ENCODE results near the gene DNAH1.

DNAH1 gene

DNA sequence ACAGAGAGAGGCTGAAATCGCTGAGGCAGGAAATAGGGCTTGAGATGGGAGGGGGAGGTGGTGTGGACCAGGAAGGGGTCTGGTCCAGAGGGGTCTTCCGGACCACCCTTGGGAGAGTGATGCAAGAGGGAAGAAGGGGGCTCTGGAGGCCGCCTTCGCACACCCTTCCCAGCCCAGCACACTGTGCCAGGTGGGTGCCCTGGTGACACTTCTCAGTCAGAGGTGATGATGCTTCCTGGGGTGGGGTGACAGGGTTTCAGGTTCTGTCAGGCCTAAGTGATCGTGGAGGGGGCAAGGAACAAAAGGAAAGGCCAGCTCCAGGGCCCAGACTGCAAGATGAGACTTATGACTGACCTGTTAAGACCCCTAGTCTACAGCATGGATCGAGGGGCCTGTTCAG is 116.1 kb downstream of the DNAH1 start:
- H3K4me3 ChIP-seq (ENCODE audit: low read length in 2 of 2), result no peak overlapping the region
- no peaks in the 10 kb centered on the region for H3K27me3 ChIP-seq (ENCODE audit: control insufficient read depth in 2 of 2, insufficient read depth in 2 of 2, low read length in 2 of 2)
- no peaks in the 10 kb centered on the region for H3K9me3 ChIP-seq (ENCODE audit: control insufficient read depth in 2 of 2, low read length in 2 of 2)
- H3K36me3 ChIP-seq (ENCODE audit: control insufficient read depth in 2 of 2, insufficient read depth in 2 of 2, low read length in 2 of 2), result no peaks in the 10 kb centered on the region
- H3K4me1 ChIP-seq (ENCODE audit: control insufficient read depth in 2 of 2, insufficient read depth in 2 of 2, low read length in 2 of 2), result peaks cover 5 to 8% of the 10 kb centered on the region in 2 donors
- no peak overlapping the region for H3K27ac ChIP-seq (ENCODE audit: low read depth in 2 of 2, low read length in 2 of 2)
- H3K9ac ChIP-seq (ENCODE audit: low read depth in 1 of 2, low read length in 2 of 2), result no peak overlapping the region

DNA sequence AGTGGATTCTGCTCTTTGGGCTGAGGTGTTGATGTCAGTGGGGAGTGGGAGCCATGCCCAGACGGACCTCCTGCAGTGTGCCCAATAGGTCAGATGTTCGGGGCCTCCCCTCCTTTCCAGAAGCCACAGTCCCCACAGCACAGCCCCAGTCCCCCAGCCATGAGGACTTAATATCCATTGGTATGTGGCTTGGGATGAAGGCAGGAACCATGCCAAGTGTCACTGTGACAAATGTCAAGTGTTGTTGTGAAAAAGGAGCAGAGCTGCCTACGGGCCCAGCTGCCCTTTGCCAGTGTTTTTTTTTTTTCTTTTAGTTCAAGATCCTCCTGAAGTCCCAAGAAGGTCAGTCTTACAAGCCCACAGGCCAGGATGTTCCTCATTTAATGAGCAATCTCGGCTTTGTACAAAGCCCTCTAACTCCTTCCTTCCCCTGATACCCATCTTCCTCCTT is 116.6 kb downstream of the DNAH1 start:
- no peak overlapping the region for H3K4me3 ChIP-seq (ENCODE audit: low read length in 2 of 2)
- H3K4me1 ChIP-seq (ENCODE audit: control insufficient read depth in 2 of 2, insufficient read depth in 2 of 2, low read length in 2 of 2), result peaks cover 7 to 8% of the 10 kb centered on the region in 2 donors
- H3K27me3 ChIP-seq (ENCODE audit: control insufficient read depth in 2 of 2, insufficient read depth in 2 of 2, low read length in 2 of 2), result no peaks in the 10 kb centered on the region
- no peaks in the 10 kb centered on the region for H3K36me3 ChIP-seq (ENCODE audit: control insufficient read depth in 2 of 2, insufficient read depth in 2 of 2, low read length in 2 of 2)
- H3K27ac ChIP-seq (ENCODE audit: low read depth in 2 of 2, low read length in 2 of 2), result no peak overlapping the region
- no peaks in the 10 kb centered on the region for H3K9me3 ChIP-seq (ENCODE audit: control insufficient read depth in 2 of 2, low read length in 2 of 2)
- no peak overlapping the region for H3K9ac ChIP-seq (ENCODE audit: low read depth in 1 of 2, low read length in 2 of 2)

DNA sequence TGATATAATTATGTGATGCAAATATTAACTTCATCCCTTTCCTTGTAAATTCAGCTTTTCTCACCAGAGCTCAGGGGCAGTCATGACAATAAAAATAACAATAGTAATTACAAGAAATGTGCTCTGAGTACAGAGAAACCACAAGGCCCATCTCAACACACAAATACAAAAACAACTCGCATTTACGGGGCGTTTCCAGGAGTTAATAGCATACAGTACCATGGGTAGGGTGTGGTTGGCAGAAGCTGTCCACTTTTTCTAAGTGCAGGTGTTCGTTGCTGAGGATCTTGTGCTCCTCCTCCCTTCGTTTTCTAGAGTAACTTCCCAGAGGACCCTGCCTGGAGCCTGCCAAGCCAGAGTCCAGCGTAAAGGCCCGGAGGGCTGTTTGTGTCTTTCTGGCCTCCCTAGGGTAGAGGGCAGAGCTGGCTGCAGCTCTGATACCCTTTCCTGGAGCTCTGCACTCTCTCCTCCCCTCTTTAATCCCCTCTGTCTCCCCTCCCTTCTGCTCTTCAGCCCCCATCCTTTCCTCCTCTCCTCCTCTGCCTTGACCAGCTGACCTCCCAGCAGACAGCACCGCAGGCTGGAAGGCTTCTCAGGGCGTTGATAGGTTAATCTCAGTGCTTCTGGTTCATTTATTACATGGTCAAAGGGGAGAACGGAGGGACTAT is 117.3 kb downstream of the DNAH1 start:
- Histone ChIP-seq H3K27ac (ENCODE audit: low read depth in 2 of 2, low read length in 2 of 2) (no peak overlapping the region), H3K9ac (ENCODE audit: low read depth in 1 of 2, low read length in 2 of 2) (peak overlapping the region in 1 of 2 donors; percentile 24), H3K9me3 (ENCODE audit: control insufficient read depth in 2 of 2, low read length in 2 of 2) (no peaks in the 10 kb centered on the region), H3K4me1 (ENCODE audit: control insufficient read depth in 2 of 2, insufficient read depth in 2 of 2, low read length in 2 of 2) (peaks cover 8 to 10% of the 10 kb centered on the region in 2 donors), H3K36me3 (ENCODE audit: control insufficient read depth in 2 of 2, insufficient read depth in 2 of 2, low read length in 2 of 2) (no peaks in the 10 kb centered on the region), H3K27me3 (ENCODE audit: control insufficient read depth in 2 of 2, insufficient read depth in 2 of 2, low read length in 2 of 2) (no peaks in the 10 kb centered on the region), H3K4me3 (ENCODE audit: low read length in 2 of 2) (no peak overlapping the region)

DNA sequence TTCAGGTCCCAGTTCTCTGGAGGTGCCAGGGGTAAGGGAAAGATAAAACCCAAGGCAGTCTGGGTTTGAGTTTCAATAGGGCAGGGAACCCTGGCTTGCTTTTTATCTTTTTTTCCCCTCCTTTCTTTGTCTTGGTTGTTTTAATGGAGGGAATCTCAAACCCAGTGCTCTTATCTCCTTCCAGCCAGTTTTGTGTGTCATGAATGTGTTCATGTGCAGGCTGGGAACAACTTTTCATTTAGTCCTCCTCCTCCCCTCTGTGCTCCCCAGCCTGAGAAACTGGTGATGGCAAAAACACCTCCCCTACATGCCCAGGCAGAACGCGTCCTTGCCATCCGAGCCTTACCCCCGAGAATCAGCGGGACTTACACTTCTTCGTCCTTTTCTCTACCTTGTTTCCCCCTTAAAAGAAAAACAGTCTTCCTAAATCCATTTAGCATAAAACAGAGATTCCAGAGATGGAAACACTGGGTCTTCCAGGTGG is 117.9 kb downstream of the DNAH1 start:
- H3K27ac ChIP-seq (ENCODE audit: low read depth in 2 of 2, low read length in 2 of 2), result no peak overlapping the region
- no peak overlapping the region for H3K4me3 ChIP-seq (ENCODE audit: low read length in 2 of 2)
- H3K36me3 ChIP-seq (ENCODE audit: control insufficient read depth in 2 of 2, insufficient read depth in 2 of 2, low read length in 2 of 2), result no peaks in the 10 kb centered on the region
- H3K9ac ChIP-seq (ENCODE audit: low read depth in 1 of 2, low read length in 2 of 2), result peak overlapping the region in 1 of 2 donors; percentile 24
- H3K9me3 ChIP-seq (ENCODE audit: control insufficient read depth in 2 of 2, low read length in 2 of 2), result no peaks in the 10 kb centered on the region
- no peaks in the 10 kb centered on the region for H3K27me3 ChIP-seq (ENCODE audit: control insufficient read depth in 2 of 2, insufficient read depth in 2 of 2, low read length in 2 of 2)
- H3K4me1 ChIP-seq (ENCODE audit: control insufficient read depth in 2 of 2, insufficient read depth in 2 of 2, low read length in 2 of 2), result peaks cover 8 to 10% of the 10 kb centered on the region in 2 donors

DNA sequence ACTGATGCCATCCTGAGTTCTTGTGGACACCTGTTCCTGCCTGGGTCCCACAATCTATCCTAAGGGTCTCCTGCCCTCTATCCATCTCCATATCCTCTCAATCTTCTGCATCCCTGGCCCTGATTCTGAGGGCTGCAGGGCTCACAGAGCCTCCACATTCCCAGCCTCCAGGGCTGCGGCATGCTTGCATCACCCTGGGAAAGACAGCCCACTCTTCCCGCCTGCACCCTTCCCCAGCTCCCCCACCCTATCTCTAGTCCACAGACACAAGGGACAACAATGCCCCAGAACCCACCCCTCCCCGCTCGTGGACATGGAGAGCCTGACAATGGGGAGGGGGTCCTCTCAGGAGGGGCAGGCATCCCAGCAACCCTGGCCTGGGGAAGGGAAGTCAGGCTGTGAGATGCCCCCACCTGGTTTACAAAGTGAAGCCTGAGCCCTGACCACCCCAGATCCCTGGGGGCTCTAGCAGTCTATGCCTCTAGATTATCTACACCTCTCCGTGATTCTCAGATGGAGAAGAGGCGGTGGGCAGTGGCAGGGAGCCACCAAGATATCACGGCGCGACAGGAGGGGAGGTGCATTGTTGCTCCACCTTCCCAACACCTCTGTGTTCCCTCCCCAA is 118.5 kb downstream of the DNAH1 start:
- Histone ChIP-seq H3K27me3 (ENCODE audit: control insufficient read depth in 2 of 2, insufficient read depth in 2 of 2, low read length in 2 of 2) (no peaks in the 10 kb centered on the region), H3K4me3 (ENCODE audit: low read length in 2 of 2) (no peak overlapping the region), H3K27ac (ENCODE audit: low read depth in 2 of 2, low read length in 2 of 2) (no peak overlapping the region), H3K9ac (ENCODE audit: low read depth in 1 of 2, low read length in 2 of 2) (no peak overlapping the region), H3K36me3 (ENCODE audit: control insufficient read depth in 2 of 2, insufficient read depth in 2 of 2, low read length in 2 of 2) (no peaks in the 10 kb centered on the region), H3K4me1 (ENCODE audit: control insufficient read depth in 2 of 2, insufficient read depth in 2 of 2, low read length in 2 of 2) (peaks cover 8 to 10% of the 10 kb centered on the region in 2 donors), H3K9me3 (ENCODE audit: control insufficient read depth in 2 of 2, low read length in 2 of 2) (no peaks in the 10 kb centered on the region)

DNA sequence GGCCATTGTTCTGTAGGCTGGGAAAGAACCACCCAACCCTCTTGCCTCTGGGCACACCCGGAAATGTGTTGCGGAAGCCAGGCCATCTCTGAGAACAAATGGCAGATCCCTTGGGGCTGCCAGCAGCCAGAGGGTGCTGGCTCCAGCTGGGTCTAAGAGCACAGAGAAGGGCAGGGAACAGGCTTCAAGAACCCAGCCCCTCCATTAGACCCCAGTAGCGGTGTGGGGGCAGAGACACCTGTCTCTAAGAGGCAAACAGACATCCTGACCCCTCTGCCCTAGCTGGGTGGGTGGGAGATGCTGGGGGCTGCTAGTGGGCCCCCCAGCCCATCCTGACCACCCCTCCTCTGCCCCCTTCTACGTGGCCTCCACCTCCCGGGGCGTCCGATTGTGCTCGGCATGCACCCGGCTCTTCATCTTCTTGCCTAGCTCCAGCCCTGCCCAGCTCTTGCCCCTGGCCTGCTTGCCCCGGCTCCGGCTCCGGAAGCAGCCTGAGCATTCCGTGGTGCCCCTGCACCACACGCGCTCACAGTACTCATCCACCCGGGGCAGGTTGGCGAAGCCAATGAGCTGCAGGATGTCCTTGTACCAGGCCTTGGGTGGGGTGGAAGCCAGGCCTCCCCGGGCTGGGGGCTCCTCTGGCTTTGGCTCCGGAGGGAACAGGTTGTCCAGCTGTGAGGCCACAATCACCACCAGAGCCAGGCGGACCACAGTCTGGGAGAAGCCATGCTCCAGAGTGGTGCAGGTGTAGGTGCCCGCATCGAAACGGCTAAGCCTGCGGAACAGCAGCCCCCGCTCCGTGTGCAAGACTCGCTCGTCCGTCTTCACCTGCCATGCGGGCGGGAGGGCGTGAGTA is 119.4 kb downstream of the DNAH1 start:
- no peak overlapping the region for H3K9ac ChIP-seq (ENCODE audit: low read depth in 1 of 2, low read length in 2 of 2)
- H3K4me1 ChIP-seq (ENCODE audit: control insufficient read depth in 2 of 2, insufficient read depth in 2 of 2, low read length in 2 of 2), result peaks cover 8 to 10% of the 10 kb centered on the region in 2 donors

DNA sequence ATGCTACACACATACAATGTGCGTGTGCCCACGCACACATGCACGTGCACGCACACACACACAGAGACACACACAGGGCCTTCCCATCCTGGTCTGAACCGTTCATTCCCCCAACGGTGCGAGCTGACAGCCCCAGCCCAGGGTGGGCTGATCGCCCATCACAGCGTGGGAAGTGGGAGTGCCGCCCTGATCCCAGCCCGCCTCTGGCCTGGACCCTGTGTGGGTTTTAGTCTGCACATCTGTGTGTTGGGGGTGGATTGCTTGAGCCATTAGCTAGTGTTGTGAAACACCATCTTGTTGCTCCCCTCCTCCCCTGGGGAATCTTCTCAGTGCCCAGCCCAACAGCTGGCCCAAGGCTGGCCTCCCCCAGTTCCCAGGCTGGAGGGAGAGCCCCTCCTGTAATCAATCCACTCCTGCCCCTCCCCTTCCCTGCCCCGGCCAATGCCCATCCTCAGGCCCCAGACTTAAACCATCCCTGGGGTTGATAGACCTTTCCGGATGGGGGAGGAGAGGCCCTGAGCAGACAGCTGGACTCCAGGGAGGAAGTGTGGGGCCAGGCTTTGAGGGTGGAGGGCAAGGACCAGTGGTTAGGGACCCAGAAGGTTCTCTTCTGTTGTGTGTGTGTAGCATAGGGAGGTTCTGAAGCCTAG is 120.5 kb downstream of the DNAH1 start:
- H3K27ac ChIP-seq (ENCODE audit: low read depth in 2 of 2, low read length in 2 of 2), result no peak overlapping the region

More for the DNA sequence above, 119.4 kb downstream of the DNAH1 start:
- Histone ChIP-seq H3K27me3 (ENCODE audit: control insufficient read depth in 2 of 2, insufficient read depth in 2 of 2, low read length in 2 of 2) (no peaks in the 10 kb centered on the region), H3K9me3 (ENCODE audit: control insufficient read depth in 2 of 2, low read length in 2 of 2) (no peaks in the 10 kb centered on the region), H3K4me3 (ENCODE audit: low read length in 2 of 2) (no peak overlapping the region), H3K36me3 (ENCODE audit: control insufficient read depth in 2 of 2, insufficient read depth in 2 of 2, low read length in 2 of 2) (no peaks in the 10 kb centered on the region), H3K27ac (ENCODE audit: low read depth in 2 of 2, low read length in 2 of 2) (no peak overlapping the region)

DNA sequence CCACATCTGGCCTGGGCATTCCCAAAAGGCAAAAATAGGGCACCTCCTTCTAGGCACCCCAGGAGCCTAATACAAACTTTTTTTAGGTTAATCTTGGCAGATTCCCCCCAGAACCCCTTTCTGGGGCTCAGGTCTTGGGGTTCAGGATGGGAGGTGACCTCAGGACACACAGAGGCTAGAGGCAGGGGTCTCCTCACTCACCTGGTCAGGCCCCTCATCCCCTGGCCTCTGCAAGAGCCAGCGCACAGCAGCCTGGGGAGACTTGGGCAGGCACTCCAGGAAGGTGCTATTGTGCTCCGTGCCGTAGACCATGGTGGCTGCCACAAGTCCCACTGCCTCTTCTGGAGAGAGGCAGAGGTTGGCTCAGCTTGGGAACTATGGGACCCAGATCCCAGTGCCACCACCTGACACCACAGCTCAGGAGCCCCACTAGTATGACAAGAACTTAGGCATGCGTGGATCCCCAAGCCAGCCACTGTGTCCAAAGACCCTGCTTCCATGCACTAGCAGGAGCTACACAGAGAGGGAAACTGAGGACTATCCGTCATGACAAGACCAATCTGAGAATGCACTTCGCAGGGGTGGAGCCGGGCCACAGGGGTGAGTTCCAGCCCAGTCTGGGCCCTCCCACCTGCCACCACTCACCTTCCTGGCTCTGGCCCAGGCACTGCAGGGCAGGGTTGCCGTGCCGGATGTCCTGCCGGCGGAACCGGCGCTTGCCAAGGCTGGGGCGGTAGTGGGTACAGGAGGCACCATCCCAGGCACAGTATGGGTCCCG is 121.4 kb downstream of the DNAH1 start:
- no peaks in the 10 kb centered on the region for H3K9me3 ChIP-seq (ENCODE audit: control insufficient read depth in 2 of 2, low read length in 2 of 2)
- H3K27ac ChIP-seq (ENCODE audit: low read depth in 2 of 2, low read length in 2 of 2), result no peak overlapping the region
- H3K4me3 ChIP-seq (ENCODE audit: low read length in 2 of 2), result no peak overlapping the region
- H3K36me3 ChIP-seq (ENCODE audit: control insufficient read depth in 2 of 2, insufficient read depth in 2 of 2, low read length in 2 of 2), result no peaks in the 10 kb centered on the region
- no peak overlapping the region for H3K9ac ChIP-seq (ENCODE audit: low read depth in 1 of 2, low read length in 2 of 2)
- H3K4me1 ChIP-seq (ENCODE audit: control insufficient read depth in 2 of 2, insufficient read depth in 2 of 2, low read length in 2 of 2), result peaks cover 8 to 10% of the 10 kb centered on the region in 2 donors
- H3K27me3 ChIP-seq (ENCODE audit: control insufficient read depth in 2 of 2, insufficient read depth in 2 of 2, low read length in 2 of 2), result no peaks in the 10 kb centered on the region

More for the DNA sequence above, 120.5 kb downstream of the DNAH1 start:
- no peak overlapping the region for H3K4me3 ChIP-seq (ENCODE audit: low read length in 2 of 2)
- no peaks in the 10 kb centered on the region for H3K9me3 ChIP-seq (ENCODE audit: control insufficient read depth in 2 of 2, low read length in 2 of 2)
- H3K36me3 ChIP-seq (ENCODE audit: control insufficient read depth in 2 of 2, insufficient read depth in 2 of 2, low read length in 2 of 2), result no peaks in the 10 kb centered on the region
- no peaks in the 10 kb centered on the region for H3K27me3 ChIP-seq (ENCODE audit: control insufficient read depth in 2 of 2, insufficient read depth in 2 of 2, low read length in 2 of 2)
- peaks cover 8 to 10% of the 10 kb centered on the region in 2 donors for H3K4me1 ChIP-seq (ENCODE audit: control insufficient read depth in 2 of 2, insufficient read depth in 2 of 2, low read length in 2 of 2)
- H3K9ac ChIP-seq (ENCODE audit: low read depth in 1 of 2, low read length in 2 of 2), result no peak overlapping the region

DNA sequence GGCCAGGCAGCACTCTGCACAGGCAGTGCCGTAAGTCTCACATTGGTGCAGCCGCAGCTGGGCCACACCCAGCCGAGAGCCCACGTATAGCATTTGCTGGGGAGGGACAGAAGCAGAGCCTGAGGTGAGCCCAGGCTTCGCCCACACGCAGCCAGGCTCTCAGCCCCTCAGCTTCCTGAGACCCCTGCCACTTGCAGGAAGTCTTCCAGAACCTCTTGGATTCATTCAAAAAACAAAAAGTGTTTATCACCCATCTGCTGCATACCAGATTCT is 121.9 kb downstream of the DNAH1 start:
- H3K4me1 ChIP-seq (ENCODE audit: control insufficient read depth in 2 of 2, insufficient read depth in 2 of 2, low read length in 2 of 2), result peaks cover 5 to 10% of the 10 kb centered on the region in 2 donors

More for the DNA sequence above, 121.9 kb downstream of the DNAH1 start:
- H3K27ac ChIP-seq (ENCODE audit: low read depth in 2 of 2, low read length in 2 of 2), result no peak overlapping the region
- no peak overlapping the region for H3K9ac ChIP-seq (ENCODE audit: low read depth in 1 of 2, low read length in 2 of 2)
- no peak overlapping the region for H3K4me3 ChIP-seq (ENCODE audit: low read length in 2 of 2)
- no peaks in the 10 kb centered on the region for H3K36me3 ChIP-seq (ENCODE audit: control insufficient read depth in 2 of 2, insufficient read depth in 2 of 2, low read length in 2 of 2)
- no peaks in the 10 kb centered on the region for H3K27me3 ChIP-seq (ENCODE audit: control insufficient read depth in 2 of 2, insufficient read depth in 2 of 2, low read length in 2 of 2)
- no peaks in the 10 kb centered on the region for H3K9me3 ChIP-seq (ENCODE audit: control insufficient read depth in 2 of 2, low read length in 2 of 2)

Data from mucosa of rectum (tissue), 2 donors.